Activated CD4-positive, alpha-beta T cell treated with anti-CD3 and anti-CD28 coated beads, Interleukin-2, Interleukin-4, amounts not matched to agents 100 ng/mL and 50 ng/mL, durations not matched to agents 16 hours and 8 hours (primary cell): ENCODE measurements around the gene SGF29.
A peak's percentile ranks its signal among the peaks of the same experiment; 100 is the strongest.
"Not testable (repeated sequence)": the region's sequence is repeated elsewhere in the genome, so short reads cannot be mapped to it uniquely, and the experiment has no call there.

Experiments
- DNase-seq: peaks from one replicate; pipeline ENCODE4 v3.0.0-alpha.2; 2020; ENCODE audit warnings: low spot score

Gene SGF29

DNA sequence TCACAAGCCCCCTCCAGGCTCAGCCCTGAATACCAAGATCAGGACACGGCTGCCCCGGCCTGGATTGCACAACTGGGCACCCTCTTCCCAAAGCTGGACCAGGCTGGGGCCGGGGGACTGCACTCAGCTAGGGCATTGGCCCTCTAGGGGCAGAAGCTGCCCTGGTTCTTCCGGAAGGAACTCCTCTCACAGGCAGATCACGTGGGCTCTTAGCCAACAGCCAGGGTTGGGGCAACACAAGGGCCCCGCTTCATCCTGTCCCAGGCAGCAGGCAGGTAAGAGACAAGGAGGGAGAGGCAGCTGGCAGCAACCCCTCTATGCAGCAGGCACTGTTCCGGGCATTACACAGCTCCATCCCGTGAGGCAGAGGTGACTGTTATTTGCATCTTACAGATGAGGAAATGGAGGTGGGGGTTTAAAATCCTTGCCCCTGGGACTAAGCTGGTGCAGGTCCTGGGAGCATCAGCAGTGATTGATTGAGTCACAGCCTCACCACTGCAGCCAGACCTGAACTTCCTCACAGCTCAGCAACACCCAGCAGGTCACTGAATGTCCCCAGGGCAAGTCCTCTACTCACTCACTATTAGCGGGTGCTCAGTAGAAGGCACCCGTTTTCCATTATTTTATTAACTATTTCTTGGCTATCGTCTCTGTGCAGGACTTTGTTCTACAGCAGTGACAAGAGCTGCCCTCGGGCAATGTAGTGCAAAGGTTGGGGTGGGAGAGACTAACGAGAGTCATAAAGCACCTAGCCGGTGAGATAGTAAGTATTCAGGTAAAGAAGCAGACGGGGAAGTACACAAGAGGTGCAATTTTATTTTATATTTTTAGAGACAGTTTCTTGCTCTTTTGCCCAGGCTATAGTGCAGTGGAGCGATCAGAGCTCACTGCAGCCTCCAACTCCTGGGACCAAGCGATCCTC lies 58.9 kb downstream of the SGF29 start:
- not testable (repeated sequence) for DNase-seq

DNA sequence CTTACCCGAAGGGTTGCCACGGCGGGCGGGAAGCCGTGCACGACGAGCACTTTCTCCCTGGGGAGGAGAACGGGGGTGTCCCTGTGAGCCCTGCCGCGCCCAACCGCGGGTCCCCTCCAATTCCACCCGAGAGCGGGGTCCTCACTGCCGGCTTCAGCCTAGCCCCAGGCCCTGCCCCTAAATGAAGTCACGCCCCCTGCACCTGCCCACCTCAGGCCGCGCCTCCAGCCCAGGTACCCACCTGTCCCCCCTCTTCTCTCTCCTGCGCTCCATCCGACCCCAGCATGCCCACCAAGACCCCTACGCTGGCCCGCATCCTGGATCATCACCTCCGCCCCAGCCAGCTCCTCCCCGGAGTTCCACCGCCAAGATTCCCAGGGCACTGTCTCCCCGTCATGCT lies 60.2 kb downstream of the SGF29 start:
- DNase-seq = not testable (repeated sequence)

DNA sequence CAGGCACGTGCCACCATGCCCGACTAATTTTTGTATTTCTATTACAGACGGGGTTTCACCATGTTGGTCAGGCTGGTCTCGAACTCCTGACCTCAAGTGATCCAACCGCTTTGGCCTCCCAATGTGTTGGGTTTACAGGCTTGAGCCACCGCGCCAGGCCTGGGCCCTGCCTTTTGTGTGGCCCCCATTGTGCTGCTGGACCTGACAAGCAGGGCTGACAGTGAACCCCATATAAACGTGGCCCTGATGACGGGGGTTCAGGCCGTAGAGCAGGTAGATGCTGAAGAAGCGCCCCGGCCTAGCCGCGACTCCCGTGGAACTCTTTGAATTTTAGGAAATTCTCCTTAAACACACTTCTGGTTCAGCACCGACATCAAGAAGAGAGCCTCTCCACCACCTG lies 60.8 kb downstream of the SGF29 start:
- DNase-seq = not testable (repeated sequence)

DNA sequence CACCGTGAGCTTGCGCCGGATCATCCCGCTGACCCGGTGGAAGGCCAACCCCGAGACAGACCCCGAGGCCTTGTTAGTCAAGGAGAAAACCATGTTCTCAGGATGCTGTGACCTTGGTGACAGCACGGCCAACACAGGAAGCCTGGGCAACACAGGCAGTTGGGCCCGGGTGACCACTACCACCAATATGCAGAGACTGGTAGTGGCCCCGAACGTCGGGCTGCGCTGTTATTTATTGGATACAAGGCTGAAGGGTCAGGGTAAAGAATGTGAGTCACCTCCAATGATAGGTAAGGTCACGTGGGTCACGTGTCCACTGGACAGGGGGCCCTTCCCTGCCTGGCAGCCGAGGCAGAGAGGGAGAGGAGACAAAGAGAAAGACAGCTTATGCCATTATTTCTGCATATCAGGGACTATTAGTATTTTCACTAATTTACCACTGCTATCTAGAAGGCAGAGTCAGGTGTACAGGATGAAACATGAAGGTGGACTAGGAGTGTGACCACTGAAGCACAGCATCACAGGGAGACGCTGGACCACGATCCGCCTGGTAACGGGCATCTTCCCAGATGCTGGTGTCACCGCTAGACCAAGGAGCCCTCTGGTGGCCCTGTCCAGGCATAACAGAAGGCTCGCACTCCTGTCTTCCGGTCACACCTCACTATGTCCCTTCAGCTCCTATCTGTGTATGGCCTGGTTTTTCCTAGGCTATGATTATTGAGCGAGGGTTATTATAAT lies 61.9 kb downstream of the SGF29 start:
- DNase-seq = peak; percentile 34

DNA sequence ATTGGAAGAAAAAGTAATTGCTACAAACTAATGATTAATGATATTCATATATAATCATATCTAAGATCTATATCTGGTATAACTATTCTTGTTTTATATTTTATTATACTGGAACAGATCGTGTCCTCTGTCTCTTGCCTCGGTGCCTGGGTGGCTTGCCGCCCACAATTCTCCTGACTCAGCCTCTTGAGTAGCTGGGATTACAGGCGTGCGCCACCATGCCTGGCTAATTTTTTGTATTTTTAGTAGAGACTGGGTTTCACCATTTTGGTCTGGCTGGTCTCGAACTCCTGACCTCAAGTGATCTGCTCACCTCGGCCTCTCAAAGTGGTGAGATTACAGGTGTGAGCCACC lies 62.5 kb downstream of the SGF29 start:
- not testable (repeated sequence) for DNase-seq

DNA sequence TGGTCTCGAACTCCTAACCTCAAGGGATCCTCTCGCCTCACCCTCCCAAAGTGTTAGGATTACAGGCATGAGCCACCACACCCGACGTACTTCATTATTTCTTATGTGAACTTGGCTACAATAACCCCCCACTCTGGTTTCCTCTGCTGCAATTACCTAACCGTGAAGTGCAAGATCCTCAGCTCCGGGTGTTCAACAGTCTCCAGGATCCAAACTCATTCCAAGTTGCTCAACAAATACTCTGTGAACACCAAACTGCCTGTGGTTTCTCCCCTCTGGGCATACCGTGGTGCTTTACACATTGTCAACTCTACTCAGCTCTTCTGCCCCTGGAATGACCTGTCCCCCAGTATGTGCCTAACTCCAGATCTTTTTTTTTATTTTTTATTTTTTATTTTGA lies 62.9 kb downstream of the SGF29 start:
- no peak for DNase-seq

DNA sequence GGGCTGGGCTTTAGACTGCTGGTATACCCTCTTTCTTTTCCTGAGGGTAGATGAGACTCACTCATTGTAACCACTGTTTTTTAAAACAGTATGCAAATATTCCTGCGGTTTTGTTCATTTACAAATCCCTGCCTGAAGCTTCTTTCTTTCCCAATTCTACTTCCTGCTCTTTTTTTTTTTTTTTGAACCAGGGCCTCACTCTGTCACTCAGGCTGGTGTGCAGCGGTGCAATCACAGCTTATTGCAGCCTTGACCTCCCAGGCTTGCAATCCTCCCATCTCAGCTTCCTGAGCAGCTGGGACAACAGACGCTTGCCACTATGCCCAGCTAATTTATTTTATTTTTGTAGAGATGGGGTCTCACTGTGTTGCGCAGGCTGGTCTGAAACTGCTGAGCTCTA lies 64.2 kb downstream of the SGF29 start:
- DNase-seq = no peak

DNA sequence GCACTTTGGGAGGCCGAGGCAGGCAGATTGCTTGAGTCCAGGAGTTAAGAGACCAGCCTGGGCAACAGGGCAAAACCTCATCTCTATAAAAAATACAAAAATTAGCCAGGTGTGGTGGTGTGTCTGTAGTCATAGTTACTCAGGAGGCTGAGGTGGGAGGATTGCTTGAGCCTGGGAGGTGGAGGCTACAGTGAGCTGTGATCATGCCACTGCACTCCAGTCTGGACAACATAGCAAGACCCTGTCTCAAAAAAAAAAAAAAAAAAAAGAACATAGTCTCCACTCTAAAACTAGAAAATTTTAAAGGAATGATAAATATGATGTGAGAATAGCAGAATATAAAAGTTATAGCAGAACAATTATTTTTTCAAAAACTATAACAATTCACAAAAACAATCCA lies 66.6 kb downstream of the SGF29 start:
- not testable (repeated sequence) for DNase-seq

DNA sequence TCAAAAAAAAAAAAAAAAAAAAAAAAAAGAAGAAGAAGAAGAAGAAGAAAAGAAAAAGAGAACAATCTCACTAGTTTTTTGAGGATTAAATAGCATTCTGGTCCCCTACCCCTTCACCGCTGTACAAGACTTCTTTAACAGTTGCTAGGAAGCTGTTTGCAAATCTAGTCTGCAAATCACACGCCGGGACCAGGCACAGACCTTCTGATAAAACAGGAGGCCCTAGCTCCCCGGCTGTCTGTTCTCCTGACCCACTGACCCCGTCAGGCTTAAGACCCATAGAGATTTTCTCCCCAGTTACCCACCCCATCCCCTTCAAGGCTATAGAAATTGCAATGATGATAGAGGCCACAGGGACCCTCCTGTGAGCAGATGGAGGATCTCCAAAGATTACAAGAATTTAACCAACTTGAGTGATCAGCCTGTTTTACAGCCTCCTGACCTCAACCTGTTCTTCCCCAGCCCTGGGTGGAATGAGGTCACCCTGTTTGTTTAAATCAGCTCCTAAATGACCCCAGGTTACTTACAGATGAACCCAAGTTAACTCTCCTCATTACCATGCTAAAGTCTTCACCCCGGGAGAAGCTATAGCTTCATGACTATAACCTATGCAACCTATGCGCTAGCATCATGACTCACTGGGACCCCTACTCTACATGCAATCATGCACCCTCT lies 67.9 kb downstream of the SGF29 start:
- DNase-seq = no peak

DNA sequence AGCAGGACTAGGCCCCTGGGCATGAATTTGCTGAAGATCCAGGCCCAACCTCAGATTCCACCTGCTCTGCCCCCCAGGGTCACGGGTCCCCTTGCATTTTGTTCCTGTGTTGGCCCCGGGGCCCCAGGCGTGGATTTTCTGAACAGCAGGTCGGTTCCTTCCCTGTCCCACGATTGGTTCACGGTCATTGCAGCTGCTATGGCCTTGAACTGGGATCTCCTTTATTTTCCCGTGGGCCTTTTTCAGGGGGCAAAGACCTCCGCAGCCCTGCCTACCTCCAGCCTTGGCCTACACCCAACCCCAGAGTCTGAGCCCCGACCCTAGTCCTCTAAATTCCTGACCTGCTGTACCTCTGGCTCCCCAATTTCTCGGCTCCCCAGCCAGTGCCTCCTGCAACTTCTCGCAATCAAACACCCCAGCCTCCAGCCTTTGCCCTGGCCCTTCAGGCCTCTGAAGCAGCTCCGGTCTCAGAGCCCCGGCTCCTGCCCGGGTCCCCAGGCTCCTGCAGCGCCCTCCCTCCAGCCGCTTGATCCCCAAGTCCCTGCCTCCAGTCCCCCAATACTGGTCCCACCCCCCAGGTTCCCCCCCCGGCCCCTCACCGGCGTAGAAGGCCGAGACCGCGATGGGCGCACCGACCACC lies 68.9 kb downstream of the SGF29 start:
- not testable (repeated sequence) for DNase-seq

DNA sequence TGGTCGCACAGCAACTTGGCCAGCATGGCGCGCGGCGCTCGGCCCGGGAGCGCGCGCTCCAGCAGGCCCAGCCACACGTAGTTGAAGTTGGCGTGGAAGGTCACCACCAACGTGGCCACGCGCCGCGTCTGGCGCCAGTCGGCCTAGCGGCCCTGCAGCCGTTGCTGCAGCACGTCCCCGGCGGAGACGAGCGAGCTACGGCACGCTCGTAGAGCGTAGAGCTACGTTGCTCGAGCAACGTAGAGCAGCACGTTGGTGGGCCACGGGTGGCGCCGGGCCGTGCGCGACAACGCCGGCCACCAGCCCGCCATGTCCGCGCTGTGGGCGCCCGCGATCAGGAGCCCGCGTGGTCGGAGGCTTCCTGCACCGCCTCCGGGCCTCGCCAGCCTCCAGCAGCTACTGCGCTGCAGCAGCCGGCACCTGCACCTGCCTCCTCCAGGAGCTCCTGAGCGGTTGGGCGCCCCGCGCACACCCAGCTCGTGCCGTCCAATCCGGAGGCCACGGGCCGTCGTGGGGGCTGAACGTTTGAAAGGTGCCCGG lies 69.5 kb downstream of the SGF29 start:
- DNase-seq = peak; percentile 61

DNA sequence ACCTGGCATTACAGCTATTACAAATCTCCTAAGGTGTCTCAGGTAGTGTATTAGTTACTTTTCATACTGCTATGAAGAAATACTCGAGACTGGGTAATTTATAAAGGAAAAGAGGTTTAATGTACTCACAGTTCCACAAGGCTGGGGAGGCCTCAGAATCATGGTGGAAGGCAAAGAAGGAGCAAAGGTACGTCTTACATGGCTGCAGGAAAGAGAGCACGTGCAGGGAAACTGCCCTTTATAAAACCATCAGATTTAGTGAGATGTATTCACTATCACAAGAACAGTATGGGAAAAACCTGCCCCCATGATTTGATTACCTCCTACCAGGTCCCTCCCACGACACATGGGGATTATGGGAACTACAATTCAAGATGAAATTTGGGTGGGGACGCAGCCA lies 77.2 kb downstream of the SGF29 start:
- not testable (repeated sequence) for DNase-seq

DNA sequence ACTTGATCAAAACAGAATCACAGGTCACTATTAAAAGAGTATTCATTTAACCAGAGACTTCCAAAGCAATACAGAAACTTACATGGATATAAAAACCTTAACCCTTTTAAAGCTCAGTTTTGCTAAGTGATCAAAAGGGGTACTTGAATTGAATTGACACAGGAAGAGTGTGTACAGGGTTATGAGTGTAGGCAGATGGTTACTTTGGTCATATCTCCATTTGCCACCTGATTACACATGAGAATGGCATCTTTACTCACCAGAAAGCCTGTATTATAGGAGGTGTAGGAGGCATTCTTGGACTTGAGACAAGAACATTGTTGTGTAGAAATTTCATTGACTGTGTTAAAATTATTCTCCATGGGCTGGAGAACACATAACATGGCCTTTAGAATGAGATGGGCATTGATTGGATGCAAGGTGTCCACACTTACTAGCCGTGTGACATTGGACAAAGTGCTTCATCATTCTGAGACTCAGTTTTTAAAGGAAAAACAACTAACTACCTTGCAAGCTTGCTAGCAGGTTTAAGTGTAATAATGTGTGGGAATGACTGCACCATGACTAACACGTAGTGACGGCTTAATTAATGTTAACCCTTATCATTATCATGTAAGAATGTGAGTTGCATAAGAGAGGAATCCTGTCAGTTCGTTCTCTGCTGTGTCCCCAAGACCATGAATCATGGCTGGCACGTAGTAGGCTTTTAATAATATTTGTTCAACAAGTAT lies 82.5 kb downstream of the SGF29 start:
- not testable (repeated sequence) for DNase-seq

DNA sequence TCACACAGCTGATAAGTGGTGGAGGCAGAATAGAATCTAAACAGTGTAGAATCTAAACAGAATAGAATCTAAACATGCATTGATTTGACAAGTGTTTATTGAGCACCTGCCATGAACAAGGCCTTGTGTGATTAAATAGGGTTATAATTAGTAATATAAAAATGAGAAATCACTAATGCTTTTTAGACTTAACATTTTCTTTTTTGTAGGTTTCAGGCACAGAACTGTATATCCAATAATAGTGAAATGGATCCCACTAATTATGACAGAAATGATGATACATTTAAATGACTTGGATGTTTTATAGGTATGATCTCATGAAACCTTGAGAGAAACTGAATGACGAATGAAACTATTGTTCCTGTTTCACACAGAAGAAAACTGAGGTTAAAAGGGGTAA lies 84.0 kb downstream of the SGF29 start, which contains the start of gene NPIPB8:
NPIPB8 (plus strand) TSS at position 301 of the 400 bp plus-strand sequence. CDS start 296 bp downstream, outside the sequence.
- DNase-seq = not testable (repeated sequence)

DNA sequence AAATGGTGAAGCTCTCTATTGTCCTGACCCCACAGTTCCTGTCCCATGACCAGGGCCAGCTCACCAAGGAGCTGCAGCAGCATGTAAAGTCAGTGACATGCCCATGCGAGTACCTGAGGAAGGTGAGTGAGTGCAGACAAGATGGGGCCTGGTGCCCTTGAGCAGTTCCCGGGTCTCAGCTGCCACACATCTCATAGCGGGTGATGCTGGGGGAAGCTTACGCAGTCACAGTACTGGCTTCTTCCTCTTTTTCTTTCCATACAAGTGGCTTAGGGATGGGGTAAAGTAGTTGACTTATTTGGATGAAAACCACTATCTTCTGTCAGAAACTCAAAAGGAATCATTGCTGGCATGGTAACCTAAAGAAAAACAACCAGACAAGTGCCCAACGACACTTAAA lies 84.6 kb downstream of the SGF29 start:
- DNase-seq = not testable (repeated sequence)

DNA sequence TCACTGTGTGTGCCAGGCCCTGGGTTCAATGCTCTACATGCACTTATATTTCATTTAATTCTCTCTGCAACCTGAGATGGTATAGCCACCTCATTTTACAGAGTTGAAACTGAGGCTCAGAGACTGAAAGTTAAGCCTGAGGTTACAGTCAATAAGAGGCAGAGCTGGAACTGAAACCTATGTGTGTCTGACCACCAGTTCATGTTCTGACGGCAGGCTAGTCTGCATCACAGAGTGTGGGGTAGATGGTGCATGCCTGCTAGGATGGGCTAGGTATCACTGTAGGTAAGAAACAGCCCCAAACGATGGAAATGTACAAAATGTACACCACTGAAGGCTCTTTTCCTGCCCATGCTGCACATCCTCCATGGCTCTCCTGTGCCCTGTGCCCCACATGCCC lies 86.2 kb downstream of the SGF29 start:
- peak; percentile 35 for DNase-seq
